Choroid plexus epithelial cell (primary cell): ENCODE measurements around the gene NUP188.
"Not testable (repeated sequence)": the region's sequence is repeated elsewhere in the genome, so short reads cannot be mapped to it uniquely, and the experiment has no call there.

Source experiments
- DNase-seq: peaks from one replicate; pipeline ENCODE4 v3.0.0-alpha.2; 2010; ENCODE audit warnings: low read depth
- H3K4me3 ChIP-seq: 2 replicates; pipeline ENCODE4 v1.5.1; 2011; ENCODE audit warnings: low read depth, mild to moderate bottlenecking, control low read depth, low read length, moderate library complexity
- CTCF ChIP-seq: conservative IDR thresholded peaks from 2 replicates; pipeline ENCODE4 v1.5.1; 2011; ENCODE audit warnings: low read depth, mild to moderate bottlenecking, control low read depth, inconsistent platforms, low read length, moderate library complexity

Gene NUP188

DNA sequence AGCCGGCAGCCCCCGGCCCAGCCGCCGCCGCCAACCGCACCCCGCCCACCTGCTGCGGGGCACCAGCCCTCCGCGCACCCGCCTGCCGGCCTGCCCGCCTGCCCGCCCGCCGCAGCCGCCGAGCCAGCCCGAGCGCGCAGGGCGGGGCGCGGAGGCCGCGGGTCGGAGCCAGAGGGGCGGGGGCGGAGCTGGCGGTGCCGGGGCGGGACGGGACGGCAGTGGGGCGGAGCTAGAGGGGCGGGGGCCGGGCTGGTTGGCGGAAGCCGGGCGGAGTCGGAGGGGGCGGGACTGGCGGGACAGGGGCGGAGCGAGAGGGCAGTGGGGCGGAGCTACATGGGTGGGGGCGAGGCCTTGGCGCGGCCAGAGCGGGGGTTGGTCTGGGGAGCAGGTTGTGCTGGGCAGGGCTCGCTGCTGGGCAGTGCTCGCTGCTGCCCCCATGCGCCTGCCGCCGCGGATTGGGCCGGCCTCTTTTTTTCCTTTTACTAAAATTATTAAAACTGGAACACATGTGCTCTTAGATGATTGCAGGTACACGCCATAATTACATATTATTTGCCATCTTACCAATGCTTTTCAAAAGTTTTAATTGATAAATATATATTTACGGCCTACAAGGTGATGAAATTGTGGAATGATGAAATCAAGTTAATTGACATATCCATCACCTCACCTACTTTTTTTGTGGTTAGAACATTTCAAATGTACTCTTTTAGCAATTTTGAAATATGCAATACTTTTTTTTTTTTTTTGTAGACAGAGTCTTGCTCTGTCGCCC lies 80.9 kb downstream of the NUP188 start, which contains the start of gene SH3GLB2:
SH3GLB2 (minus strand) TSS at position 140 of the 775 bp plus-strand sequence. CDS start 177 bp downstream, outside the sequence.
- peak within 1 kb of the TSS; percentile 70 for H3K4me3 ChIP-seq
- DNase-seq: peak; percentile 98
- peak; percentile 79 for TF ChIP-seq CTCF

- no peak for DNase-seq
- TF ChIP-seq CTCF: no peak
These were observed 82.7 kb downstream of the NUP188 start for GRCh38 chr9:129030191-129030590.

GRCh38 chr9:129031514-129031913 lies 84.0 kb downstream of the NUP188 start:
- DNase-seq: no peak
- TF ChIP-seq CTCF: no peak
- H3K4me3 ChIP-seq: no peak overlapping the region

More at GRCh38 chr9:129030191-129030590, 82.7 kb downstream of the NUP188 start:
- H3K4me3 ChIP-seq: no peak overlapping the region

DNA sequence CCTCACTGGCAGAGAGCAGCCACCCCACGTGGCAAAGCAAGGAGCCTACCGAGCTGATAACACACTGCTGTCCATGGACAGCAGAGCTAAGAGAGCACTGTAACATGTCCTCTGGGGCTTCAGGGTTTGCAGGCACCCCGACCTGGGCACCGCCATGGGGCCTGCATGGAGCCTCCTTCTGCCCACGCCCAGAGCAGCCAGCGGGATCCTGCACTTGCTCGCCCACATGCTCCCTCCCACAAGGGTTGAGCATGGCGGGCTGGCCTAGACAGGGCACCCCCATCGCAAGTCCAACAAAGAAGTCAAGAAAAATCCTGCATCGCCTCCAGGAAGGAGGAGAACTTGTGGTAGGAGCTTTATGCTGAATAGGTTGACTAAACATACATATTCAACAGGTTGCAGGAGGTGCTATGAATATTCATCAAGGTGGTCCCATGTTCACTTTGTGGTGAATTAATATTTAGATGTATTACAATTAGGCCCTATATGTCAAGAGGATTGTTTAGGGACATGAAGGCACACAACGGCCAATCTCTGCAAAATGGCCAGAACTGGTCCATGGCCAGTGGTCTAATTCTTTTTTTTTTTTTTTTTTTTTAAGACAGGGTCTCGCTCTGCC lies 85.2 kb downstream of the NUP188 start:
- H3K4me3 ChIP-seq: no peak overlapping the region
- DNase-seq: no peak
- no peak for TF ChIP-seq CTCF

DNA sequence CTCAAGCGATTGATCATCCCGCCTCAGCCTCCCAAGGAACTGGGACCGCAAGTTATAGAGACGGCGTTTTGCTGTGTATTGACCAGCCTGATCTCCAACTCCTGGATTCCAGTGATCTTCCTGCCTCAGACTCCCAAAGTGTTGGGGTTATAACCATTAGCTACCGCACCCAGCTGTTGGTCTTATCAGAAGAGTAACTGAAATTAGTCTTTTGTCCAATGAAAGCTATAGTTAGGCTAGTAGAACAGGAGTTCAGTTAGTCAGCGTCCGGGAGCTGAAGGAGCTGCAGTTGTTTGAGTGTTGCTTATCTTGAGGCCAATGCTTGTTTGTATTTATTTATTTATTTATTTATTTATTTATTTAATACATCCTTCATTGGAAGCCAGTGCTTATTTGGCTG lies 85.7 kb downstream of the NUP188 start:
- DNase-seq: no peak
- no peak overlapping the region for H3K4me3 ChIP-seq
- no peak for TF ChIP-seq CTCF

DNA sequence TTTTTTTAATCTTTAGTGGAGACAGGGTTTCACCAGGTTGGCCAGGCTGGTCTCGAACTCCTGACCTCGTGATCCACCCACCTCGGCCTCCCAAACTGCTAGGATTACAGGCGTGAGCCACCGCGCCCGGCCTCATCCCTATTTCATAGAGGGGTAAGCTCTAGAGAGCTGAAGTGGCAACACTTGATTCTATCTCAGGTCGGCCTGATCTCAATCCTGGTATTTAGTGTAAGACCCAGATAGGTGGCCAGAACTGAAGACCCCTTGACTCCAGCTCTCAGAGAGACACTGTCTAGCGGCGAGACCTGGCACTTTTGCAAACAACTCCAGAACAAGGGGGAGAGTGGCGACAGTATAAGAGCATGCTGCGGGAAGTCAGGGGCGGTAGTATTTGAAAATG lies 88.3 kb downstream of the NUP188 start:
- H3K4me3 ChIP-seq: peak overlapping the region; percentile 56
- not testable (repeated sequence) for DNase-seq

DNA sequence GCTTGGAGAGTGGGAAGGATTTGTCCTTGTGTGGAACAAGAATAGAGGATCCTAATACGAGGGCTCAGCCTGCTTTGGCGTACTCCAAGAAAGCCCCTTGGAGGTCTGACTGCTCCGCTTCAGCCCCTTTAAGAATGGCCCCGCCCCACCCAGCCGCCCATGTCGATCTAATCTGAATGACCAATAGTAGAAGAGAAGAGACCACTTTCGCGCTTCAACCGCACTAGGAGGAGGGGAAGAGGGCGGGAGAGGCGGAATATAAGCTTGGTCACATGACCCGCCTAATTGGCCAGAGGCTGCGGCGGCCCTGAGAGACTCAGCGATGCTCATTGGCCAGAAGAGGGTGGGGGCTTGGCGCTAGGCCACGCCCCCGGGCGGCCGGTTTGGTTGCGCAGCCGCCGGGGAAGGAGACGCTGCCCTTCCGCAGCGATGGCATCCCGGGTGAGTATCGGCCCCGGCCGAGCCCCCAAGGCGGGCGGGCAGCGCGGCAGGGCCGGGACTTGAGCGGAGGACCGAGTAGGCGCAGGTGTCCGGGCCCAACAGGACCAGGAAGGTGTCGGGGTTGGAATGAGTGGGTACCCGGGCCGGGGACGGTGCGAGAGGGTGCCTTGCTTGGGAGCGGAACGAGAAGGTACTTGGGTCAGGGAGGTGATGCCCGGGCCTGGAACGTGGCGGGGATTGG lies 88.9 kb downstream of the NUP188 start, which contains the start of gene MIGA2:
MIGA2 (plus strand) TSS at position 386 of the 682 bp plus-strand sequence. CDS start 3,969 bp downstream, outside the sequence.
- no peak for TF ChIP-seq CTCF
- peak; percentile 99 for DNase-seq
- peak within 1 kb of the TSS; percentile 98 for H3K4me3 ChIP-seq
